ENCODE results near the gene IRAK1. TPM values are rescaled to one million over a fixed set of nuclear protein-coding genes. Genes with fewer than 3 reads are reported as not detected.

IRAK1 gene
- total RNA-seq, 1 donor, result 99.5 TPM

- H4K20me1 ChIP-seq (ENCODE audit: insufficient read depth, low read length), result no peaks in the 10 kb centered on the region
These were observed 29.6 kb downstream of the IRAK1 start for GRCh38 chrX:153989973-153990655.

DNA sequence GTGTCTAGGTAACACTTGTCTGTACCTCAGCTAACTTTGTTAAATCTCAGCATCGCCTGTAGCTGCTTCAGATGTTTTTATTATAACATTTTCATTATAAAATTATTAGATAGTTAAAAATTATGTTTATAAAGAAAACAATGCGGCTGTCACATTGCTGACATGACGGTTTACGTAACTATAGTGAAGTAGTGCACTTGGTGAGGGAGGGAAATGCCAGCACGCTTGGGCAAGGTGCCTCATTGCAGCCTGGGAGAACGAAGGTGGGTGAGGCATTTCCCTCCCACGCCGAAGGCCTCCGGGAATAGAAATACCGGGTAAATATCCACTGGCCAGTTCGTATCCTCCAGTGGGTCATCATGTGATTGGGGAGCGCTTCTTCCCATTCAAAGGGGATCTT is 31.2 kb downstream of the IRAK1 start:
- peaks cover 3% of the 10 kb centered on the region for H3K27me3 ChIP-seq (ENCODE audit: insufficient read depth, low read length)
- no peaks in the 10 kb centered on the region for H4K20me1 ChIP-seq (ENCODE audit: insufficient read depth, low read length)
- no peak overlapping the region for H3K4me3 ChIP-seq (ENCODE audit: insufficient read depth, low read length)
- H3K4me2 ChIP-seq (ENCODE audit: insufficient read depth, low read length), result no peak overlapping the region
- peak; percentile 36 for DNase-seq (ENCODE audit: insufficient read length, low spot score, missing footprints)
- no peak overlapping the region for H3K27ac ChIP-seq (ENCODE audit: low read depth, low read length)
- no peaks in the 10 kb centered on the region for H3K79me2 ChIP-seq (ENCODE audit: insufficient read depth, low read length)
- H2AFZ ChIP-seq (ENCODE audit: low read length), result no peak overlapping the region
- H3K4me1 ChIP-seq (ENCODE audit: insufficient read depth, low read length), result no peaks in the 10 kb centered on the region
- TF ChIP-seq, protein P1, sequence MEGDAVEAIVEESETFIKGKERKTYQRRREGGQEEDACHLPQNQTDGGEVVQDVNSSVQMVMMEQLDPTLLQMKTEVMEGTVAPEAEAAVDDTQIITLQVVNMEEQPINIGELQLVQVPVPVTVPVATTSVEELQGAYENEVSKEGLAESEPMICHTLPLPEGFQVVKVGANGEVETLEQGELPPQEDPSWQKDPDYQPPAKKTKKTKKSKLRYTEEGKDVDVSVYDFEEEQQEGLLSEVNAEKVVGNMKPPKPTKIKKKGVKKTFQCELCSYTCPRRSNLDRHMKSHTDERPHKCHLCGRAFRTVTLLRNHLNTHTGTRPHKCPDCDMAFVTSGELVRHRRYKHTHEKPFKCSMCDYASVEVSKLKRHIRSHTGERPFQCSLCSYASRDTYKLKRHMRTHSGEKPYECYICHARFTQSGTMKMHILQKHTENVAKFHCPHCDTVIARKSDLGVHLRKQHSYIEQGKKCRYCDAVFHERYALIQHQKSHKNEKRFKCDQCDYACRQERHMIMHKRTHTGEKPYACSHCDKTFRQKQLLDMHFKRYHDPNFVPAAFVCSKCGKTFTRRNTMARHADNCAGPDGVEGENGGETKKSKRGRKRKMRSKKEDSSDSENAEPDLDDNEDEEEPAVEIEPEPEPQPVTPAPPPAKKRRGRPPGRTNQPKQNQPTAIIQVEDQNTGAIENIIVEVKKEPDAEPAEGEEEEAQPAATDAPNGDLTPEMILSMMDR (IDR thresholded peaks at IDR 0.05; ENCODE audit: extremely low read depth, low read depth, low read length), result no peak
- no peaks in the 10 kb centered on the region for H3K9me3 ChIP-seq (ENCODE audit: low read depth, low read length)
- H3K36me3 ChIP-seq (ENCODE audit: insufficient read depth, low read length), result no peaks in the 10 kb centered on the region

More at GRCh38 chrX:153989973-153990655, 29.6 kb downstream of the IRAK1 start:
- TF ChIP-seq, protein P1 (IDR thresholded peaks at IDR 0.05; ENCODE audit: extremely low read depth, low read depth, low read length), result no peak
- H3K27ac ChIP-seq (ENCODE audit: low read depth, low read length), result no peak overlapping the region
- peaks cover 3% of the 10 kb centered on the region for H3K27me3 ChIP-seq (ENCODE audit: insufficient read depth, low read length)
- no peaks in the 10 kb centered on the region for H3K9me3 ChIP-seq (ENCODE audit: low read depth, low read length)
- H3K4me2 ChIP-seq (ENCODE audit: insufficient read depth, low read length), result no peak overlapping the region
- H2AFZ ChIP-seq (ENCODE audit: low read length), result no peak overlapping the region
- H3K4me3 ChIP-seq (ENCODE audit: insufficient read depth, low read length), result no peak overlapping the region
- H3K36me3 ChIP-seq (ENCODE audit: insufficient read depth, low read length), result no peaks in the 10 kb centered on the region
- peak; percentile 43 for DNase-seq (ENCODE audit: insufficient read length, low spot score, missing footprints)
- no peaks in the 10 kb centered on the region for H3K4me1 ChIP-seq (ENCODE audit: insufficient read depth, low read length)
- no peaks in the 10 kb centered on the region for H3K79me2 ChIP-seq (ENCODE audit: insufficient read depth, low read length)

GRCh38 chrX:153984351-153985178 is 35.1 kb downstream of the IRAK1 start:
- DNase-seq (ENCODE audit: insufficient read length, low spot score, missing footprints), result peak; percentile 64
- H3K27ac ChIP-seq (ENCODE audit: low read depth, low read length), result no peak overlapping the region
- H3K4me2 ChIP-seq (ENCODE audit: insufficient read depth, low read length), result peak overlapping the region; percentile 67
- H3K9me3 ChIP-seq (ENCODE audit: low read depth, low read length), result no peaks in the 10 kb centered on the region
- H3K27me3 ChIP-seq (ENCODE audit: insufficient read depth, low read length), result no peaks in the 10 kb centered on the region
- no peak overlapping the region for H3K4me3 ChIP-seq (ENCODE audit: insufficient read depth, low read length)
- H3K4me1 ChIP-seq (ENCODE audit: insufficient read depth, low read length), result no peaks in the 10 kb centered on the region
- H3K79me2 ChIP-seq (ENCODE audit: insufficient read depth, low read length), result no peaks in the 10 kb centered on the region
- peaks cover 4% of the 10 kb centered on the region for H3K36me3 ChIP-seq (ENCODE audit: insufficient read depth, low read length)
- TF ChIP-seq, protein P1 (IDR thresholded peaks at IDR 0.05; ENCODE audit: extremely low read depth, low read depth, low read length), result no peak
- H4K20me1 ChIP-seq (ENCODE audit: insufficient read depth, low read length), result no peaks in the 10 kb centered on the region
- no peak overlapping the region for H2AFZ ChIP-seq (ENCODE audit: low read length)

DNA sequence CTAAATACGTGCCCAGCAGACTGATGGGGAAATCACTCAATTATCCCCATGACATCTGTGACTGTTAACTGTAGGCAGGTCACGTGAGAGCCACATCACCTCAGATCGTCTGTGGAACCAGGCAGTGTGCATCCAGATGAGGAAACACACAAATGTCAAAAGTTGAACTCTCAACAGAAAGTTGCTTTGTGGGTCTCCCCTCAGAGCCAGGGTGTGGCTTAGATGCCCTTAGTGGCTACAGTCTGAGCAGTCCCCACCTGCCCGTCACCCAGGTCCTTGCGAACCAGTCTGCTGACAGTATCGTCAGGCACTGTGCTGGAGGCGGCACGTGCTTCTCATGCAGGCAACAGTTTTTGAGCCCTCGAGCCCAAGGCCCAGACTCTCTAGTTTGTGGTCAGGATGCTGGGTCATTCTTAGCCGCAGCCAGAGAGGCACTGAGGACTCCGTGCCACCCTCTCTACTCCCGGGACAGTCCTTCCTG is 36.3 kb downstream of the IRAK1 start:
- Histone ChIP-seq H3K4me3 (ENCODE audit: insufficient read depth, low read length) (no peak overlapping the region), H4K20me1 (ENCODE audit: insufficient read depth, low read length) (no peaks in the 10 kb centered on the region), H3K27ac (ENCODE audit: low read depth, low read length) (no peak overlapping the region), H3K36me3 (ENCODE audit: insufficient read depth, low read length) (peaks cover 4% of the 10 kb centered on the region), H3K4me1 (ENCODE audit: insufficient read depth, low read length) (no peaks in the 10 kb centered on the region), H3K9me3 (ENCODE audit: low read depth, low read length) (no peaks in the 10 kb centered on the region), H2AFZ (ENCODE audit: low read length) (no peak overlapping the region), H3K79me2 (ENCODE audit: insufficient read depth, low read length) (no peaks in the 10 kb centered on the region), H3K27me3 (ENCODE audit: insufficient read depth, low read length) (no peaks in the 10 kb centered on the region), H3K4me2 (ENCODE audit: insufficient read depth, low read length) (no peak overlapping the region)
- TF ChIP-seq, protein P1 (IDR thresholded peaks at IDR 0.05; ENCODE audit: extremely low read depth, low read depth, low read length), result no peak
- peak; percentile 34 for DNase-seq (ENCODE audit: insufficient read length, low spot score, missing footprints)
